K562 (cell line): Measurements from ENCODE around the gene PPP4R3A. TPM values are rescaled to one million over a fixed set of nuclear protein-coding genes. Genes with fewer than 3 reads are reported as not detected.

ENCODE experiments used
- ARID4B ChIP-seq: sonication (generic); formaldehyde crosslinking; IDR thresholded peaks from 2 replicates; pipeline ENCODE4 v1.8.0; 2022; ENCODE audit warnings: mild to moderate bottlenecking, missing genetic modification reagents
- ATF2 ChIP-seq: sonication (generic); formaldehyde crosslinking; IDR thresholded peaks from 2 replicates; pipeline ENCODE4 v1.8.1; 2022; ENCODE audit warnings: missing genetic modification reagents
- BMI1 ChIP-seq: fragments of 150-350 bp; IDR thresholded peaks from 2 replicates; pipeline ENCODE4 v1.6.1; 2014; ENCODE audit warnings: low read length
- BRF2 ChIP-seq: IDR thresholded peaks from 3 replicates; pipeline ENCODE4 v1.6.1; 2011; ENCODE audit warnings: borderline replicate concordance, mild to moderate bottlenecking; ENCODE audit not compliant: insufficient read length, insufficient read depth
- DMBX1 ChIP-seq: fragments of 250-450 bp; sonication (Bioruptor Pico); IDR thresholded peaks from 2 replicates; pipeline ENCODE4 v1.8.0; 2022; ENCODE audit warnings: inconsistent platforms, mild to moderate bottlenecking, moderate library complexity, borderline replicate concordance
- FOXK1 ChIP-seq: sonication (generic); formaldehyde crosslinking; IDR thresholded peaks from 2 replicates; pipeline ENCODE4 v1.8.0; 2022; ENCODE audit warnings: missing genetic modification reagents, mild to moderate bottlenecking, borderline replicate concordance
- GABPA ChIP-seq: fragments of 200-800 bp; sonication (Bioruptor generic); conservative IDR thresholded peaks from 2 replicates; pipeline ENCODE4 v1.6.1; 2016; ENCODE audit warnings: low read depth, missing genetic modification characterization, missing compliant biosample characterization
- HEY1 ChIP-seq: fragments of 250-450 bp; sonication (Bioruptor Pico); IDR thresholded peaks from 2 replicates; pipeline ENCODE4 v1.5.0; 2020; ENCODE audit warnings: mild to moderate bottlenecking, moderate library complexity, borderline replicate concordance
- HIVEP1 ChIP-seq: fragments of 250-450 bp; sonication (Bioruptor Pico); IDR thresholded peaks from 2 replicates; pipeline ENCODE4 v1.4.0; 2020; ENCODE audit warnings: mild to moderate bottlenecking
- ILK ChIP-seq: fragments of 450-650 bp; IDR thresholded peaks from 2 replicates; pipeline ENCODE4 v1.6.1; 2016; ENCODE audit warnings: missing genetic modification characterization, low read depth, mild to moderate bottlenecking, missing compliant biosample characterization, moderate library complexity, borderline replicate concordance
- IRF2 ChIP-seq: sonication (generic); formaldehyde crosslinking; IDR thresholded peaks from 2 replicates; pipeline ENCODE4 v1.8.1; 2022; ENCODE audit warnings: mild to moderate bottlenecking, missing genetic modification reagents
- KDM5B ChIP-seq: fragments of 200-600 bp; sonication (generic); IDR thresholded peaks from 2 replicates; pipeline ENCODE4 v1.6.1; 2012; ENCODE audit warnings: low read depth, mild to moderate bottlenecking, moderate library complexity, low read length, control low read depth, inconsistent platforms; ENCODE audit not compliant: insufficient replicate concordance
- NCOA2 ChIP-seq, 2 experiments: fragments of 450-650 bp; IDR thresholded peaks; 2 replicates each; pipeline ENCODE4 v1.6.1; 2018; ENCODE audit warnings: mild to moderate bottlenecking in 2 of 2, moderate library complexity in 1 of 2; ENCODE audit not compliant: partially characterized antibody in 2 of 2
- NONO ChIP-seq, 2 experiments: fragments of 200-400 bp in 1 of 2; fragments of 450-650 bp in 1 of 2; formaldehyde crosslinking in 1 of 2; IDR thresholded peaks; 2 replicates each; pipeline ENCODE4 v1.6.1; 2017; ENCODE audit warnings: low read depth in 2 of 2, mild to moderate bottlenecking in 2 of 2, moderate library complexity in 2 of 2, low read length in 1 of 2
- YBX1 ChIP-seq: fragments of 450-650 bp; IDR thresholded peaks from 2 replicates; pipeline ENCODE4 v1.7.1; 2016; ENCODE audit warnings: mild to moderate bottlenecking
- ZNF699 ChIP-seq: fragments of 250-450 bp; sonication (Bioruptor Pico); IDR thresholded peaks from 2 replicates; pipeline ENCODE4 v1.8.0; 2021; ENCODE audit warnings: mild to moderate bottlenecking, moderate library complexity; ENCODE audit not compliant: insufficient replicate concordance
- polyA plus RNA-seq, 8 experiments: library from polyadenylated mRNA; depleted of rRNA in 4 of 8; stranded (reverse) in 5 of 8; unstranded in 3 of 8; fragments of >200 nt; fragmentation: Nextera tagmentation in 2 of 8; fragmentation: Illumina TruSeq in 1 of 8; extraction: Ambion mirVana in 2 of 8; extraction: Trizol in 1 of 8; gene quantifications; 2 replicates each; pipeline versions ENCODE4 v1.2.1 to v1.2.3, GENCODE V29; 2011 to 2014; ENCODE audit warnings: inconsistent platforms in 1 of 8, missing spikeins in 1 of 8
- total RNA-seq, 7 experiments: library from RNA; depleted of rRNA in 6 of 7; stranded (reverse); fragments of >200 nt in 6 of 7; fragmentation: Illumina TruSeq in 2 of 7; extraction: Trizol in 2 of 7; gene quantifications; 2 replicates each; pipeline versions ENCODE4 v1.2.1 to v1.2.3, GENCODE V29; 2011 to 2021; ENCODE audit warnings: low replicate concordance in 1 of 7
- TF ChIP-seq, protein P1 (sequence below): fragments of 450-650 bp; IDR thresholded peaks from 2 replicates; pipeline ENCODE4 v1.6.1; 2016
- TF ChIP-seq, protein P2 (sequence below): sonication (generic); formaldehyde crosslinking; IDR thresholded peaks from 2 replicates; pipeline ENCODE4 v1.8.1; 2023; ENCODE audit warnings: mild to moderate bottlenecking, missing genetic modification reagents

PPP4R3A gene
- total and polyA plus RNA-seq, 9 of the 15 experiments (the other 6 are each of a cell fraction or from before 2014, with no cell fraction given): 9.5 to 54.9 (median 44.9) TPM

DNA sequence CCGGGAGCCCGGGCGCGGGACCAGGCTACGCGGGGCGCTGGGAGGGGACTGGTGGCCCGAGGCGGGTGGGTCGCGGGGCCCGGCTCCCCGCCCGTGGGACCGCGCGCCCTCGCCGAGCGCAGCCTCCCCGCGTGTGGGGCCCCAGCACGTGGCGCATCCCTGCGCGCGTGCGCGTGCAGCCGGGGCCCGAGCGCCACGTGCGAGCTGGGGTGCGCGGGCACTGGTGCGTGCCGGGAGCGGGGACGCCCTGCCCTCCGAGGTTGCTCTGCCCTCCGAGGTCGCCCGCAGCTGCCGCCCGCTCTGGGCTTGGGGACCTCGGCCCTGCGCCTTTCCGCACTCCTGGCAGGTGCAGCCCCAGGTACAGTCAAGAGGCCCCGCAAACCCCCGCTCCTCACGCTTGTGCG lies 92.1 kb downstream of the PPP4R3A start (continued):
- TF ChIP-seq, protein P1, sequence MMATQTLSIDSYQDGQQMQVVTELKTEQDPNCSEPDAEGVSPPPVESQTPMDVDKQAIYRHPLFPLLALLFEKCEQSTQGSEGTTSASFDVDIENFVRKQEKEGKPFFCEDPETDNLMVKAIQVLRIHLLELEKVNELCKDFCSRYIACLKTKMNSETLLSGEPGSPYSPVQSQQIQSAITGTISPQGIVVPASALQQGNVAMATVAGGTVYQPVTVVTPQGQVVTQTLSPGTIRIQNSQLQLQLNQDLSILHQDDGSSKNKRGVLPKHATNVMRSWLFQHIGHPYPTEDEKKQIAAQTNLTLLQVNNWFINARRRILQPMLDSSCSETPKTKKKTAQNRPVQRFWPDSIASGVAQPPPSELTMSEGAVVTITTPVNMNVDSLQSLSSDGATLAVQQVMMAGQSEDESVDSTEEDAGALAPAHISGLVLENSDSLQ: no peak
- TF ChIP-seq ILK: no peak
- TF ChIP-seq NCOA2 (IDR thresholded peaks at IDR 0.05; ENCODE audit: partially characterized antibody in 2 of 2): no peak
- TF ChIP-seq NONO (IDR thresholded peaks at IDR 0.05; ENCODE audit: low read depth in 2 of 2, low read length in 1 of 2): peak in 1 of 2 experiments; percentile 31; a peak in 1 of 4 replicates
- TF ChIP-seq ZNF699: no peak
- TF ChIP-seq BMI1: no peak
- peak; percentile 65; the same call in 1 of the 2 replicates for TF ChIP-seq DMBX1 (CRISPR knock-in tag)
- no peak for TF ChIP-seq YBX1
- TF ChIP-seq KDM5B: peak; percentile 6
- TF ChIP-seq, protein P2, sequence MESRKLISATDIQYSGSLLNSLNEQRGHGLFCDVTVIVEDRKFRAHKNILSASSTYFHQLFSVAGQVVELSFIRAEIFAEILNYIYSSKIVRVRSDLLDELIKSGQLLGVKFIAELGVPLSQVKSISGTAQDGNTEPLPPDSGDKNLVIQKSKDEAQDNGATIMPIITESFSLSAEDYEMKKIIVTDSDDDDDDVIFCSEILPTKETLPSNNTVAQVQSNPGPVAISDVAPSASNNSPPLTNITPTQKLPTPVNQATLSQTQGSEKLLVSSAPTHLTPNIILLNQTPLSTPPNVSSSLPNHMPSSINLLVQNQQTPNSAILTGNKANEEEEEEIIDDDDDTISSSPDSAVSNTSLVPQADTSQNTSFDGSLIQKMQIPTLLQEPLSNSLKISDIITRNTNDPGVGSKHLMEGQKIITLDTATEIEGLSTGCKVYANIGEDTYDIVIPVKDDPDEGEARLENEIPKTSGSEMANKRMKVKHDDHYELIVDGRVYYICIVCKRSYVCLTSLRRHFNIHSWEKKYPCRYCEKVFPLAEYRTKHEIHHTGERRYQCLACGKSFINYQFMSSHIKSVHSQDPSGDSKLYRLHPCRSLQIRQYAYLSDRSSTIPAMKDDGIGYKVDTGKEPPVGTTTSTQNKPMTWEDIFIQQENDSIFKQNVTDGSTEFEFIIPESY (CRISPR knock-in tag): peak; percentile 83
- no peak for TF ChIP-seq BRF2
- no peak for TF ChIP-seq FOXK1 (CRISPR knock-in tag)
- TF ChIP-seq GABPA (tag): no peak
- TF ChIP-seq IRF2 (CRISPR knock-in tag): peak; percentile 94
- peak; percentile 89 for TF ChIP-seq ARID4B (CRISPR knock-in tag)
- no peak for TF ChIP-seq HIVEP1 (CRISPR knock-in tag)
- peak; percentile 83 for TF ChIP-seq ATF2 (CRISPR knock-in tag)
- no peak for TF ChIP-seq HEY1 (CRISPR knock-in tag)
